ENCODE measurements around the gene PMAIP1.
A peak's percentile ranks its signal among the peaks of the same experiment; 100 is the strongest.

Gene PMAIP1

GRCh38 chr18:59912007-59912550 is 12.3 kb downstream of the PMAIP1 start:
- Mint-ChIP-seq H3K27ac (no peak overlapping the region), H3K9me3 (no peaks in the 10 kb centered on the region)

GRCh38 chr18:59915606-59916005 is 15.8 kb downstream of the PMAIP1 start:
- Mint-ChIP-seq H3K36me3 (ENCODE audit: low read depth) (no peaks in the 10 kb centered on the region), H3K4me1 (peaks cover 23% of the 10 kb centered on the region), H3K4me3 (no peak overlapping the region), H3K27ac (no peak overlapping the region), H3K9me3 (no peaks in the 10 kb centered on the region), H3K27me3 (ENCODE audit: low read depth) (peaks cover 8% of the 10 kb centered on the region)
- no peak for TF ChIP-seq CTCF (IDR thresholded peaks at IDR 0.05; ENCODE audit: unreplicated experiment in 3 of 3)

More at GRCh38 chr18:59912007-59912550, 12.3 kb downstream of the PMAIP1 start:
- Mint-ChIP-seq H3K4me1 (peaks cover 5% of the 10 kb centered on the region), H3K27me3 (ENCODE audit: low read depth) (peaks cover 19% of the 10 kb centered on the region), H3K4me3 (no peak overlapping the region), H3K36me3 (ENCODE audit: low read depth) (no peaks in the 10 kb centered on the region)
- no peak for TF ChIP-seq CTCF (IDR thresholded peaks at IDR 0.05; ENCODE audit: unreplicated experiment in 3 of 3)

GRCh38 chr18:59916746-59917145 is 16.9 kb downstream of the PMAIP1 start:
- no peaks in the 10 kb centered on the region for H3K9me3 Mint-ChIP-seq
- H3K27ac Mint-ChIP-seq = no peak overlapping the region
- no peaks in the 10 kb centered on the region for H3K36me3 Mint-ChIP-seq (ENCODE audit: low read depth)
- TF ChIP-seq CTCF (IDR thresholded peaks at IDR 0.05; ENCODE audit: unreplicated experiment in 3 of 3) = no peak
- no peak overlapping the region for H3K4me3 Mint-ChIP-seq
- peaks cover 23% of the 10 kb centered on the region for H3K4me1 Mint-ChIP-seq
- peaks cover 8% of the 10 kb centered on the region for H3K27me3 Mint-ChIP-seq (ENCODE audit: low read depth)

GRCh38 chr18:59917422-59917821 is 17.6 kb downstream of the PMAIP1 start:
- Mint-ChIP-seq H3K9me3 (no peaks in the 10 kb centered on the region), H3K36me3 (ENCODE audit: low read depth) (no peaks in the 10 kb centered on the region), H3K4me1 (peaks cover 23% of the 10 kb centered on the region), H3K27ac (no peak overlapping the region), H3K27me3 (ENCODE audit: low read depth) (peaks cover 8% of the 10 kb centered on the region), H3K4me3 (no peak overlapping the region)
- TF ChIP-seq CTCF (IDR thresholded peaks at IDR 0.05; ENCODE audit: unreplicated experiment in 3 of 3) = no peak

- H3K9me3 Mint-ChIP-seq = no peaks in the 10 kb centered on the region
- H3K4me3 Mint-ChIP-seq = peak overlapping the region in 1 of 3 experiments; percentile 2
- H3K27me3 Mint-ChIP-seq (ENCODE audit: low read depth) = peaks cover 8% of the 10 kb centered on the region
- peaks cover 24% of the 10 kb centered on the region for H3K4me1 Mint-ChIP-seq
- peak overlapping the region; percentile 13 to 82 (median 29) for H3K27ac Mint-ChIP-seq
- no peaks in the 10 kb centered on the region for H3K36me3 Mint-ChIP-seq (ENCODE audit: low read depth)
- no peak for TF ChIP-seq CTCF (IDR thresholded peaks at IDR 0.05; ENCODE audit: unreplicated experiment in 3 of 3)
Measured at GRCh38 chr18:59918320-59918755, 18.5 kb downstream of the PMAIP1 start.

- Mint-ChIP-seq H3K4me3 (no peak overlapping the region), H3K27me3 (ENCODE audit: low read depth) (peaks cover 11% of the 10 kb centered on the region), H3K4me1 (peaks cover 31% of the 10 kb centered on the region), H3K27ac (peak overlapping the region in 1 of 3 experiments; percentile 13), H3K9me3 (no peaks in the 10 kb centered on the region), H3K36me3 (ENCODE audit: low read depth) (no peaks in the 10 kb centered on the region)
- no peak for TF ChIP-seq CTCF (IDR thresholded peaks at IDR 0.05; ENCODE audit: unreplicated experiment in 3 of 3)
Measured at GRCh38 chr18:59918997-59919396, 19.2 kb downstream of the PMAIP1 start.
